PFSK-1 (cell line): Measurements from ENCODE around the gene RASSF3.

Experiments
- POLR2AphosphoS5 ChIP-seq: IDR thresholded peaks from 2 replicates; pipeline ENCODE4 v1.6.1; 2012; ENCODE audit warnings: low read depth, mild to moderate bottlenecking, control low read depth, low read length, moderate library complexity
- TF ChIP-seq, protein P1 (sequence below), 2 experiments: IDR thresholded peaks; 2 replicates each; pipeline versions ENCODE4 v1.6.1 to v1.8.0; 2011 to 2012; ENCODE audit warnings: low read depth in 2 of 2, low read length in 2 of 2, control low read depth in 1 of 2, inconsistent platforms in 1 of 2, mild to moderate bottlenecking in 1 of 2, moderate library complexity in 1 of 2; ENCODE audit not compliant: insufficient read depth in 1 of 2

DNA sequence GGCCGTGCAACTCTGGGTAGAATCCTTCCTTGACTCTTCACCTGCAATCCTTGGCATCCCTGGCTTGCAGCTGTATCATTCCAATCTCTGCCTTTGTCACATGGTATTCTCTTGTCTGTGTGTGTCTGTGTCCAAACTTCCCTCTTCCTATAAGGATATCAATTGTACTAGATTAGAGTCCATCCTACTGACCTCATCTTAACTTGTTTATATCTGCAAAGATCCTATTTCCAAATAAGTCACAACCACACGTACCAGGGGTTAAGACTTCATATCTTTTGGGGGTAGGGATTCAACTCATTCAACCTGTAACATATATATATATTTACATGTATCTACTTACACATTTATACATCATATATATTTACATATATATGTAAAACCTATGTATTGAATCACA is 29.6 kb upstream of the RASSF3 start:
- TF ChIP-seq POLR2AphosphoS5, result no peak
- TF ChIP-seq, protein P1, sequence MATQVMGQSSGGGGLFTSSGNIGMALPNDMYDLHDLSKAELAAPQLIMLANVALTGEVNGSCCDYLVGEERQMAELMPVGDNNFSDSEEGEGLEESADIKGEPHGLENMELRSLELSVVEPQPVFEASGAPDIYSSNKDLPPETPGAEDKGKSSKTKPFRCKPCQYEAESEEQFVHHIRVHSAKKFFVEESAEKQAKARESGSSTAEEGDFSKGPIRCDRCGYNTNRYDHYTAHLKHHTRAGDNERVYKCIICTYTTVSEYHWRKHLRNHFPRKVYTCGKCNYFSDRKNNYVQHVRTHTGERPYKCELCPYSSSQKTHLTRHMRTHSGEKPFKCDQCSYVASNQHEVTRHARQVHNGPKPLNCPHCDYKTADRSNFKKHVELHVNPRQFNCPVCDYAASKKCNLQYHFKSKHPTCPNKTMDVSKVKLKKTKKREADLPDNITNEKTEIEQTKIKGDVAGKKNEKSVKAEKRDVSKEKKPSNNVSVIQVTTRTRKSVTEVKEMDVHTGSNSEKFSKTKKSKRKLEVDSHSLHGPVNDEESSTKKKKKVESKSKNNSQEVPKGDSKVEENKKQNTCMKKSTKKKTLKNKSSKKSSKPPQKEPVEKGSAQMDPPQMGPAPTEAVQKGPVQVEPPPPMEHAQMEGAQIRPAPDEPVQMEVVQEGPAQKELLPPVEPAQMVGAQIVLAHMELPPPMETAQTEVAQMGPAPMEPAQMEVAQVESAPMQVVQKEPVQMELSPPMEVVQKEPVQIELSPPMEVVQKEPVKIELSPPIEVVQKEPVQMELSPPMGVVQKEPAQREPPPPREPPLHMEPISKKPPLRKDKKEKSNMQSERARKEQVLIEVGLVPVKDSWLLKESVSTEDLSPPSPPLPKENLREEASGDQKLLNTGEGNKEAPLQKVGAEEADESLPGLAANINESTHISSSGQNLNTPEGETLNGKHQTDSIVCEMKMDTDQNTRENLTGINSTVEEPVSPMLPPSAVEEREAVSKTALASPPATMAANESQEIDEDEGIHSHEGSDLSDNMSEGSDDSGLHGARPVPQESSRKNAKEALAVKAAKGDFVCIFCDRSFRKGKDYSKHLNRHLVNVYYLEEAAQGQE (IDR thresholded peaks at IDR 0.05; ENCODE audit: insufficient read depth in 1 of 2, low read depth in 2 of 2, low read length in 2 of 2), result no peak
